Measurements from ENCODE around the gene UCKL1.

DNA sequence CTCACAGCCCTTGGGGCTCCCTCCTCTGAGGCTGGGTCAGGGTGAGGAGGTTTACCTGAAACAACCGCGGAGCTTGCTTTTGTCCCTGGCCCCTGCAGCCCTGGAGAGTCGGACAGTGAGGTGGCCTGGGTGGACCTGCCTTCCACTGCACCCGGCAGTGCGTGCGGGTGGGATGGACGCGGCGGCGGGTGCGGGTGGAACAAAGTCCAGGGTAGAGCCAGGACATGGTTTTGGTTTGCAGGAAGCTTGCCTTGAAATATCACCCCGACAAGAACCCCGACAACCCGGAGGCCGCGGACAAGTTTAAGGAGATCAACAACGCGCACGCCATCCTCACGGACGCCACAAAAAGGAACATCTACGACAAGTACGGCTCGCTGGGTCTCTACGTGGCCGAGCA lies 27.1 kb downstream of the UCKL1 start:
- TF ChIP-seq, protein P1, sequence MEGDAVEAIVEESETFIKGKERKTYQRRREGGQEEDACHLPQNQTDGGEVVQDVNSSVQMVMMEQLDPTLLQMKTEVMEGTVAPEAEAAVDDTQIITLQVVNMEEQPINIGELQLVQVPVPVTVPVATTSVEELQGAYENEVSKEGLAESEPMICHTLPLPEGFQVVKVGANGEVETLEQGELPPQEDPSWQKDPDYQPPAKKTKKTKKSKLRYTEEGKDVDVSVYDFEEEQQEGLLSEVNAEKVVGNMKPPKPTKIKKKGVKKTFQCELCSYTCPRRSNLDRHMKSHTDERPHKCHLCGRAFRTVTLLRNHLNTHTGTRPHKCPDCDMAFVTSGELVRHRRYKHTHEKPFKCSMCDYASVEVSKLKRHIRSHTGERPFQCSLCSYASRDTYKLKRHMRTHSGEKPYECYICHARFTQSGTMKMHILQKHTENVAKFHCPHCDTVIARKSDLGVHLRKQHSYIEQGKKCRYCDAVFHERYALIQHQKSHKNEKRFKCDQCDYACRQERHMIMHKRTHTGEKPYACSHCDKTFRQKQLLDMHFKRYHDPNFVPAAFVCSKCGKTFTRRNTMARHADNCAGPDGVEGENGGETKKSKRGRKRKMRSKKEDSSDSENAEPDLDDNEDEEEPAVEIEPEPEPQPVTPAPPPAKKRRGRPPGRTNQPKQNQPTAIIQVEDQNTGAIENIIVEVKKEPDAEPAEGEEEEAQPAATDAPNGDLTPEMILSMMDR (IDR thresholded peaks at IDR 0.05; ENCODE audit: poor library complexity), result no peak
- TF ChIP-seq EZH2phosphoT487 (IDR thresholded peaks at IDR 0.05; ENCODE audit: low read depth, severe bottlenecking, unreplicated experiment), result no peak

Measured in hepatocyte (in vitro differentiated cells).